SK-N-SH treated with all-trans-retinoic acid at 6 μM for 48 hours (cell line): Measurements from ENCODE around the gene HIRA.

Experiments used
- GLIS3 ChIP-seq: fragments of 250-450 bp; sonication (Bioruptor Pico); IDR thresholded peaks from 2 replicates; pipeline ENCODE4 v1.5.0; 2020; ENCODE audit warnings: mild to moderate bottlenecking, moderate library complexity
- ZC3H10 ChIP-seq: fragments of 250-450 bp; sonication (Bioruptor Pico); IDR thresholded peaks from 2 replicates; pipeline ENCODE4 v1.5.1; 2021; ENCODE audit warnings: mild to moderate bottlenecking, moderate library complexity
- ZFP30 ChIP-seq: fragments of 450-650 bp; formaldehyde crosslinking; IDR thresholded peaks from 2 replicates; pipeline ENCODE4 v1.5.0; 2022; ENCODE audit warnings: mild to moderate bottlenecking, moderate library complexity

DNA sequence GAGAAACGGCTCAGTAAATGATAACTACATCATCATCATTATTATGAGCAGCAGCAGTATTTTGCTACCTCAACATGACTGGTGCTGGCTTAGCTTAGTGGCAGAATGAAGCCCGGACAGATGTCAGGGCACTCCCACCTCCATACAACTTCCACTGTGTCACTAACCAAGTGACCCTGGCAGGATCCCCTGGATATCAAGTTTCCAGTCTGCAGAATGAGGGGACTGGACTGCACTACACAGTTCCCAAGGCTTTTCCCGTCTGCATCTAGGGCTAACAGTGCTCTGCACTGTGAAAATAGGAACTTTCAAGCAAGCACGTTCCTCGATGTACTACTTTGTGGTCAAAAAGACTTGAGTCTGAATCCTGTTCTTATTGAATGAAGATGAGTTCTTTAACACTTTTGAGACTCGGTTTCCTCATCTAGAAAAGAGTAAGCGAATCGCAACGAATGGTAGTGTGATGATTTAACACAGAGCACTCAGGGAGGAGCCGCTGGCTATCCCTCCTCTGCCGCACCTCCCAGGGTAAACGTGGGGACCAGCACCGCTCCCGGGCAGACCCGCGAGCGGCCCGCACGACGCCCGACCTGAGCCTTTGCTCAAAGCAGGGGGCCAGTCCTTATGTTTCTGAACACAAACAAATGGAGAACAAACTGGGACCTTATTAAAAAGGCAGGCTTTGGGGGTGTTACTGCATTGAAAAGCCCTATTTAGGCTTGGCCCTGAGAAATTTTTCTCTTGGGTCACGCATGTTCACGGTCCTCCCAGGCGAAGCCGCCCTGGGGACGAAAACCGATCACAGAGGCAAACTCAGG lies 140.9 kb downstream of the HIRA start:
- TF ChIP-seq GLIS3 (CRISPR knock-in tag) (no peak), ZC3H10 (CRISPR knock-in tag) (no peak), ZFP30 (CRISPR knock-in tag) (no peak)
